DMS153 (cell line): ENCODE results near the gene BRSK2.

Experiments
- DNase-seq: peaks from one replicate; lab custom pipeline; 2025; lab: John Stamatoyannopoulos, UW

Gene BRSK2

GRCh38 chr11:1438261-1438966 is 48.7 kb downstream of the BRSK2 start:
- DNase-seq: no peak

- no peak for DNase-seq
These were observed 49.2 kb downstream of the BRSK2 start for GRCh38 chr11:1438967-1439330.

GRCh38 chr11:1439341-1439740 is 49.6 kb downstream of the BRSK2 start:
- no peak for DNase-seq

GRCh38 chr11:1440066-1440465 is 50.3 kb downstream of the BRSK2 start:
- no peak for DNase-seq

- no peak for DNase-seq
These were observed 50.8 kb downstream of the BRSK2 start for GRCh38 chr11:1440496-1440895.

GRCh38 chr11:1442163-1442562 is 52.4 kb downstream of the BRSK2 start:
- no peak for DNase-seq

GRCh38 chr11:1442807-1443366 is 53.2 kb downstream of the BRSK2 start:
- no peak for DNase-seq

- DNase-seq: no peak
These were observed 54.0 kb downstream of the BRSK2 start for GRCh38 chr11:1443737-1444136.

GRCh38 chr11:1444321-1444720 is 54.6 kb downstream of the BRSK2 start:
- no peak for DNase-seq

GRCh38 chr11:1444823-1445422 is 55.2 kb downstream of the BRSK2 start:
- DNase-seq: no peak

- DNase-seq: no peak
These were observed 56.2 kb downstream of the BRSK2 start for GRCh38 chr11:1445741-1446445.

GRCh38 chr11:1446623-1447022 is 56.9 kb downstream of the BRSK2 start:
- DNase-seq: no peak

- no peak for DNase-seq
These were observed 58.4 kb downstream of the BRSK2 start for GRCh38 chr11:1447845-1448825.

- no peak for DNase-seq
These were observed 59.1 kb downstream of the BRSK2 start for GRCh38 chr11:1448882-1449281.

- no peak for DNase-seq
These were observed 59.9 kb downstream of the BRSK2 start for GRCh38 chr11:1449490-1450243.

- DNase-seq: no peak
These were observed 60.7 kb downstream of the BRSK2 start for GRCh38 chr11:1450344-1450875.

GRCh38 chr11:1450949-1451710 is 61.4 kb downstream of the BRSK2 start:
- no peak for DNase-seq

GRCh38 chr11:1451781-1452470 is 62.2 kb downstream of the BRSK2 start:
- no peak for DNase-seq

GRCh38 chr11:1452744-1453143 is 63.0 kb downstream of the BRSK2 start:
- DNase-seq: no peak
